NCI-H748 (cell line): ENCODE results near the gene ADRA2C.

ENCODE experiments used
- DNase-seq: peaks from one replicate; lab custom pipeline; 2025; ENCODE audit not compliant: unreplicated experiment; lab: John Stamatoyannopoulos, UW

The ADRA2C gene

GRCh38 chr4:3756343-3757059 lies 9.7 kb upstream of the ADRA2C start:
- DNase-seq: no peak

GRCh38 chr4:3759236-3759635 lies 6.9 kb upstream of the ADRA2C start:
- no peak for DNase-seq

GRCh38 chr4:3760346-3760745 lies 5.8 kb upstream of the ADRA2C start:
- no peak for DNase-seq

- no peak for DNase-seq
Observed at GRCh38 chr4:3760841-3761240, 5.3 kb upstream of the ADRA2C start.

- DNase-seq: no peak
Observed at GRCh38 chr4:3762264-3762663, 3.9 kb upstream of the ADRA2C start.

GRCh38 chr4:3762753-3763549 lies 3.2 kb upstream of the ADRA2C start:
- DNase-seq: no peak

GRCh38 chr4:3765271-3766035 lies 732 bp upstream of the ADRA2C start:
- DNase-seq: peak; percentile 29

GRCh38 chr4:3766785-3767569 lies 792 bp downstream of the ADRA2C start:
- peak; percentile 70 for DNase-seq

GRCh38 chr4:3767570-3768288 lies 1.5 kb downstream of the ADRA2C start:
- DNase-seq: peak; percentile 58

GRCh38 chr4:3768842-3769641 lies 2.9 kb downstream of the ADRA2C start:
- no peak for DNase-seq

- no peak for DNase-seq
Observed at GRCh38 chr4:3769642-3770184, 3.5 kb downstream of the ADRA2C start.

- no peak for DNase-seq
Observed at GRCh38 chr4:3770323-3771163, 4.4 kb downstream of the ADRA2C start.

GRCh38 chr4:3771164-3771809 lies 5.1 kb downstream of the ADRA2C start:
- DNase-seq: no peak

- DNase-seq: no peak
Observed at GRCh38 chr4:3771939-3772495, 5.8 kb downstream of the ADRA2C start.

GRCh38 chr4:3772632-3773031 lies 6.4 kb downstream of the ADRA2C start:
- DNase-seq: no peak

- no peak for DNase-seq
Observed at GRCh38 chr4:3773552-3774001, 7.4 kb downstream of the ADRA2C start.

GRCh38 chr4:3774253-3774883 lies 8.2 kb downstream of the ADRA2C start:
- DNase-seq: no peak
